IPS DF 6.9 (cell line): Measurements from ENCODE around the gene OR7D2.

ENCODE experiments used
- DNase-seq: peaks from one replicate; pipeline ENCODE4 v3.0.0-alpha.2; 2013; ENCODE audit warnings: low read depth, low spot score
- H3K27ac ChIP-seq: one replicate; pipeline ENCODE4 v1.5.1; 2013; ENCODE audit warnings: low read length, control low read depth
- H3K27me3 ChIP-seq: 2 replicates; pipeline ENCODE4 v1.6.1; 2013; ENCODE audit warnings: mild to moderate bottlenecking, low read length; ENCODE audit not compliant: control insufficient read depth, insufficient read depth
- H3K36me3 ChIP-seq: 2 replicates; pipeline ENCODE4 v1.6.1; 2013; ENCODE audit warnings: low read length; ENCODE audit not compliant: control insufficient read depth, insufficient read depth
- H3K4me1 ChIP-seq: 2 replicates; pipeline ENCODE4 v1.6.1; 2013; ENCODE audit warnings: low read length; ENCODE audit not compliant: control insufficient read depth, insufficient read depth
- H3K4me3 ChIP-seq: 2 replicates; pipeline ENCODE4 v1.5.1; 2013; ENCODE audit warnings: mild to moderate bottlenecking, low read length
- H3K9me3 ChIP-seq: 2 replicates; pipeline ENCODE4 v1.6.1; 2013; ENCODE audit warnings: low read length, inconsistent platforms; ENCODE audit not compliant: control insufficient read depth, insufficient read depth
- WGBS: extraction: QIAGEN DNeasy Blood & Tissue Kit; methylation state at CpG from one replicate; pipeline ENCODE4 v1.1.7; 2013; ENCODE audit warnings: mixed read lengths, missing lambda C conversion rate; ENCODE audit not compliant: insufficient read length, insufficient coverage; 5-methylcytosine and 5-hydroxymethylcytosine counted together

The OR7D2 gene

GRCh38 chr19:9178901-9179300, at the start of gene OR7D2:
OR7D2 (plus strand) TSS chr19:9178979; CDS start chr19:9185782, 6,803 bp downstream.
- Histone ChIP-seq H3K36me3 (no peaks in the 10 kb centered on the region), H3K4me3 (no peak within 1 kb of the TSS), H3K4me1 (no peaks in the 10 kb centered on the region), H3K9me3 (no peaks in the 10 kb centered on the region; the same call in 1 of the 2 replicates), H3K27ac (no peak within 1 kb of the TSS), H3K27me3 (no peaks in the 10 kb centered on the region)
- WGBS, result no CpG with 5 or more reads among the region's 4 CpGs
- no peak for DNase-seq

GRCh38 chr19:9130965-9131364, 47.8 kb upstream of the OR7D2 start:
- DNase-seq, result no peak
- H3K4me1 ChIP-seq, result no peaks in the 10 kb centered on the region
- H3K27me3 ChIP-seq, result no peaks in the 10 kb centered on the region
- H3K27ac ChIP-seq, result no peak overlapping the region
- H3K36me3 ChIP-seq, result no peaks in the 10 kb centered on the region
- H3K4me3 ChIP-seq, result no peak overlapping the region
- no peaks in the 10 kb centered on the region for H3K9me3 ChIP-seq
- WGBS, result no CpG with 5 or more reads among the region's 1 CpG

- no CpG with 5 or more reads among the region's 5 CpGs for WGBS
- no peaks in the 10 kb centered on the region for H3K4me1 ChIP-seq
- H3K27ac ChIP-seq, result no peak overlapping the region
- no peak for DNase-seq
- H3K27me3 ChIP-seq, result no peaks in the 10 kb centered on the region
- H3K4me3 ChIP-seq, result no peak overlapping the region
- H3K9me3 ChIP-seq, result no peaks in the 10 kb centered on the region
- no peaks in the 10 kb centered on the region for H3K36me3 ChIP-seq
Observed at GRCh38 chr19:9132422-9132821, 46.4 kb upstream of the OR7D2 start.

GRCh38 chr19:9139609-9140158, 39.1 kb upstream of the OR7D2 start:
- Histone ChIP-seq H3K36me3 (no peaks in the 10 kb centered on the region), H3K4me1 (no peaks in the 10 kb centered on the region), H3K4me3 (peak overlapping the region; percentile 81; the same call in 1 of the 2 replicates), H3K27me3 (no peaks in the 10 kb centered on the region), H3K27ac (no peak overlapping the region), H3K9me3 (no peaks in the 10 kb centered on the region)
- DNase-seq, result no peak
- no CpG with 5 or more reads among the region's 8 CpGs for WGBS

GRCh38 chr19:9140159-9140874, 38.5 kb upstream of the OR7D2 start, which contains the start of gene ZNF317:
ZNF317 (plus strand) TSS chr19:9140397; CDS start chr19:9156017, 15,620 bp downstream.
- Histone ChIP-seq H3K9me3 (no peaks in the 10 kb centered on the region), H3K27ac (no peak within 1 kb of the TSS), H3K4me1 (no peaks in the 10 kb centered on the region), H3K36me3 (no peaks in the 10 kb centered on the region), H3K27me3 (no peaks in the 10 kb centered on the region), H3K4me3 (peak within 1 kb of the TSS; percentile 81; the same call in 1 of the 2 replicates)
- no CpG with 5 or more reads among the region's 43 CpGs for WGBS
- peak; percentile 78 for DNase-seq

GRCh38 chr19:9144920-9145319, 33.9 kb upstream of the OR7D2 start:
- no peak overlapping the region for H3K27ac ChIP-seq
- H3K4me3 ChIP-seq, result no peak overlapping the region
- peaks cover 6% of the 10 kb centered on the region; the same call in 1 of the 2 replicates for H3K36me3 ChIP-seq
- no peak for DNase-seq
- H3K9me3 ChIP-seq, result no peaks in the 10 kb centered on the region
- no peaks in the 10 kb centered on the region for H3K27me3 ChIP-seq
- H3K4me1 ChIP-seq, result no peaks in the 10 kb centered on the region
- WGBS, result no CpG with 5 or more reads among the region's 5 CpGs

GRCh38 chr19:9146882-9147281, 31.9 kb upstream of the OR7D2 start:
- no peaks in the 10 kb centered on the region for H3K27me3 ChIP-seq
- no peak overlapping the region for H3K4me3 ChIP-seq
- no peaks in the 10 kb centered on the region for H3K9me3 ChIP-seq
- no CpG with 5 or more reads among the region's 1 CpG for WGBS
- H3K4me1 ChIP-seq, result no peaks in the 10 kb centered on the region
- peaks cover 6% of the 10 kb centered on the region; the same call in 1 of the 2 replicates for H3K36me3 ChIP-seq
- no peak overlapping the region for H3K27ac ChIP-seq
- no peak for DNase-seq

GRCh38 chr19:9148697-9149096, 30.1 kb upstream of the OR7D2 start:
- no peak for DNase-seq
- peaks cover 9% of the 10 kb centered on the region for H3K36me3 ChIP-seq
- H3K4me3 ChIP-seq, result no peak overlapping the region
- H3K27ac ChIP-seq, result no peak overlapping the region
- H3K27me3 ChIP-seq, result no peaks in the 10 kb centered on the region
- no CpG with 5 or more reads among the region's 3 CpGs for WGBS
- H3K4me1 ChIP-seq, result no peaks in the 10 kb centered on the region
- H3K9me3 ChIP-seq, result peaks cover 3% of the 10 kb centered on the region

GRCh38 chr19:9149997-9150396, 28.8 kb upstream of the OR7D2 start:
- H3K4me3 ChIP-seq, result no peak overlapping the region
- peaks cover 9% of the 10 kb centered on the region for H3K36me3 ChIP-seq
- H3K27ac ChIP-seq, result no peak overlapping the region
- H3K4me1 ChIP-seq, result no peaks in the 10 kb centered on the region
- H3K27me3 ChIP-seq, result no peaks in the 10 kb centered on the region
- peaks cover 3% of the 10 kb centered on the region for H3K9me3 ChIP-seq
- no CpG with 5 or more reads among the region's 4 CpGs for WGBS
- DNase-seq, result no peak

GRCh38 chr19:9150650-9151049, 28.1 kb upstream of the OR7D2 start:
- DNase-seq, result no peak
- Histone ChIP-seq H3K4me1 (no peaks in the 10 kb centered on the region), H3K27ac (no peak overlapping the region), H3K4me3 (no peak overlapping the region), H3K27me3 (no peaks in the 10 kb centered on the region), H3K36me3 (peaks cover 9% of the 10 kb centered on the region), H3K9me3 (peaks cover 3% of the 10 kb centered on the region)
- WGBS, result no CpG with 5 or more reads among the region's 5 CpGs
